B cell (primary cell): ENCODE measurements around the gene LMBR1L. TPM values are rescaled to one million over a fixed set of nuclear protein-coding genes. Genes with fewer than 3 reads are reported as not detected.

ENCODE experiments used
- ATAC-seq: fragments of 200-7000 bp; cut with Tn5 transposase; one replicate; pipeline ENCODE4 v1.10.0; 2021; ENCODE audit warnings: low read depth, mild to moderate bottlenecking, moderate number of reproducible peaks, moderate library complexity
- CTCF ChIA-PET: fragments of 350-600 bp; sonication (Branson Sonifier 250); formaldehyde crosslinking; loops from one replicate; lab custom pipeline; 2021; ENCODE audit warnings: antibody characterized with exemption, inconsistent platforms; lab: Charles Lee
- POLR2A ChIA-PET: fragments of 350-600 bp; sonication (Branson Sonifier 250); formaldehyde crosslinking; loops from one replicate; lab custom pipeline; 2021; ENCODE audit warnings: antibody characterized with exemption; lab: Charles Lee
- DNase-seq: peaks from one replicate; pipeline ENCODE4 v3.0.0; 2013
- H2AFZ ChIP-seq: 2 replicates; pipeline ENCODE4 v1.6.1; 2012; ENCODE audit warnings: mild to moderate bottlenecking, low read depth, low read length; ENCODE audit not compliant: insufficient read depth, poor library complexity, severe bottlenecking
- H3K27ac ChIP-seq, 2 donors: 1 replicate in 1 of 2; 2 replicates in 1 of 2; pipeline ENCODE4 v1.5.1; 2012 to 2013; ENCODE audit warnings: low read length in 2 of 2, mild to moderate bottlenecking in 2 of 2, moderate library complexity in 1 of 2
- H3K27me3 ChIP-seq, 4 experiments: fragments of 200-600 bp in 1 of 4; sonication (generic) in 1 of 4; replicated peaks in 1 of 4; 1 replicate in 2 of 4; 2 replicates in 2 of 4; pipeline versions ENCODE4 v1.6.1 to v1.7.0; 2013 to 2016; ENCODE audit warnings: low read length in 3 of 4, mild to moderate bottlenecking in 2 of 4, mixed read lengths in 1 of 4, moderate library complexity in 1 of 4; ENCODE audit not compliant: insufficient read depth in 4 of 4, control insufficient read depth in 3 of 4; ENCODE audit errors: control extremely low read depth in 1 of 4
- H3K36me3 ChIP-seq, 2 experiments: replicated peaks in 1 of 2; 1 replicate in 1 of 2; 2 replicates in 1 of 2; pipeline versions ENCODE4 v1.6.1 to v1.7.1; 2013; ENCODE audit warnings: low read length in 1 of 2; ENCODE audit not compliant: insufficient read depth in 2 of 2, control insufficient read depth in 1 of 2; ENCODE audit errors: control extremely low read depth in 1 of 2, extremely low read depth in 1 of 2
- H3K4me1 ChIP-seq, 2 donors: fragments of 200-600 bp in 1 of 2; sonication (generic) in 1 of 2; 1 replicate in 1 of 2; 2 replicates in 1 of 2; pipeline versions ENCODE4 v1.5.1 to v1.6.1; 2013 to 2017; ENCODE audit warnings: low read length in 2 of 2; ENCODE audit not compliant: control insufficient read depth in 2 of 2, insufficient read depth in 2 of 2
- H3K4me2 ChIP-seq: replicated peaks from 2 replicates; pipeline ENCODE3; 2012; ENCODE audit warnings: mild to moderate bottlenecking, low read depth, low read length; ENCODE audit not compliant: poor library complexity, severe bottlenecking
- H3K4me3 ChIP-seq, 5 experiments: fragments of 200-600 bp in 1 of 5; sonication (generic) in 1 of 5; 1 replicate in 3 of 5; 2 replicates in 2 of 5; pipeline versions ENCODE4 v1.5.1 to v1.7.0; 2011 to 2016; ENCODE audit warnings: low read length in 4 of 5, mild to moderate bottlenecking in 4 of 5, low read depth in 2 of 5, control low read depth in 1 of 5, moderate library complexity in 1 of 5; ENCODE audit not compliant: insufficient read depth in 1 of 5; ENCODE audit errors: control extremely low read depth in 1 of 5, extremely low read depth in 1 of 5
- H3K79me2 ChIP-seq: fragments of 200-600 bp; sonication (generic); one replicate; pipeline ENCODE4 v1.6.0; 2016; ENCODE audit warnings: low read length; ENCODE audit not compliant: control insufficient read depth, insufficient read depth
- H3K9ac ChIP-seq: fragments of 200-600 bp; sonication (generic); 2 replicates; pipeline ENCODE4 v1.6.1; 2017; ENCODE audit warnings: mild to moderate bottlenecking, low read length, moderate library complexity
- H3K9me3 ChIP-seq, 3 donors: one replicate each; pipeline versions ENCODE4 v1.6.1 to v1.7.1; 2013; ENCODE audit warnings: low read length in 2 of 3; ENCODE audit not compliant: control insufficient read depth in 2 of 3, insufficient read depth in 1 of 3; ENCODE audit errors: control extremely low read depth in 1 of 3
- H4K20me1 ChIP-seq: 2 replicates; pipeline ENCODE4 v1.6.0; 2012; ENCODE audit warnings: mild to moderate bottlenecking, low read length; ENCODE audit not compliant: insufficient read depth, control insufficient read depth, poor library complexity, severe bottlenecking
- H3K27ac Mint-ChIP-seq: one replicate; pipeline ENCODE4 v1.8.0; 2021; ENCODE audit warnings: mixed read lengths
- H3K27me3 Mint-ChIP-seq: one replicate; pipeline ENCODE4 v1.8.0; 2021; ENCODE audit warnings: mixed read lengths
- H3K4me1 Mint-ChIP-seq: one replicate; pipeline ENCODE4 v1.8.0; 2021; ENCODE audit warnings: mixed read lengths
- H3K4me3 Mint-ChIP-seq: one replicate; pipeline ENCODE4 v1.8.0; 2021; ENCODE audit warnings: mixed read lengths
- H3K9me3 Mint-ChIP-seq: one replicate; pipeline ENCODE4 v1.8.0; 2022; ENCODE audit warnings: mixed read lengths; ENCODE audit not compliant: insufficient read depth
- CTCF ChIP-seq: fragments of 200-600 bp; IDR thresholded peaks from one replicate; pipeline ENCODE4 v1.8.0; 2022; ENCODE audit warnings: antibody characterized with exemption, mild to moderate bottlenecking
- EZH2 ChIP-seq: IDR thresholded peaks from 2 replicates; pipeline ENCODE4 v1.6.1; 2012; ENCODE audit warnings: borderline replicate concordance, low read depth, mild to moderate bottlenecking, moderate library complexity, low read length; ENCODE audit not compliant: insufficient read depth, poor library complexity, severe bottlenecking
- WGBS: methylation state at CpG from one replicate; pipeline ENCODE4 v1.1.5; 2013; ENCODE audit warnings: missing lambda C conversion rate; ENCODE audit not compliant: insufficient coverage; 5-methylcytosine and 5-hydroxymethylcytosine counted together
- intact Hi-C: fragments of 100-400 bp; cut with micrococcal nuclease; formaldehyde crosslinking; loops from one replicate; pipeline ENCODE4 v1.10.0; 2022
- polyA plus RNA-seq: library from polyadenylated mRNA; depleted of rRNA; stranded (reverse); fragments of >200 nt; gene quantifications from 2 replicates; pipeline ENCODE4 v1.2.3, GENCODE V29; 2012
- total RNA-seq, 2 donors: library from RNA; stranded (reverse); fragments of 120-200 nt in 1 of 2; gene quantifications; 1 replicate in 1 of 2; 2 replicates in 1 of 2; pipeline versions ENCODE4 v1.2.3 to v1.2.4, GENCODE V29; 2013 to 2022

The LMBR1L gene
- total and polyA plus RNA-seq, 2 donors (not counting 1 experiment from before 2014, with no cell fraction given), result 133 to 187 TPM

- 38% methylated on average over 2 of the region's 3 CpGs for WGBS
- no peaks in the 10 kb centered on the region for H3K9me3 ChIP-seq
- Mint-ChIP-seq H3K9me3 (no peaks in the 10 kb centered on the region), H3K4me3 (no peak overlapping the region), H3K4me1 (peaks cover 36% of the 10 kb centered on the region), H3K27me3 (no peaks in the 10 kb centered on the region), H3K27ac (no peak overlapping the region)
- H3K27ac ChIP-seq, result no peak overlapping the region
- peaks cover 49% of the 10 kb centered on the region for H4K20me1 ChIP-seq
- DNase-seq, result no peak
- CTCF ChIA-PET, result interaction anchor here (0.7 to 17.6 kb wide), 8 partner anchors 7 to 129 kb away, joined by 3 to 193 read pairs (median 4); partner anchors contain the start of genes DHH and TUBA1B
- H3K36me3 ChIP-seq, result peaks cover 0 to 73% of the 10 kb centered on the region in 2 experiments
- H3K4me3 ChIP-seq, result no peak overlapping the region
- H3K79me2 ChIP-seq, result peaks cover 34% of the 10 kb centered on the region
- ATAC-seq, result no peak
- H3K9ac ChIP-seq, result no peak overlapping the region
- no peak overlapping the region for H2AFZ ChIP-seq
- peaks cover 11 to 15% of the 10 kb centered on the region in 2 donors for H3K4me1 ChIP-seq
- intact Hi-C loops, result no loop called here
- TF ChIP-seq EZH2, result no peak
- no peak for TF ChIP-seq CTCF
- H3K4me2 ChIP-seq, result no peak overlapping the region
- POLR2A ChIA-PET, result interaction anchor here (0.5 to 0.6 kb wide), 2 partner anchors 86 to 497 kb away, joined by 3 to 4 read pairs; no protein-coding TSS in a partner anchor
- H3K27me3 ChIP-seq, result no peaks in the 10 kb centered on the region
Measured at GRCh38 chr12:49104822-49105221, 5.8 kb downstream of the LMBR1L start.

- Histone ChIP-seq H3K36me3 (peaks cover 0 to 59% of the 10 kb centered on the region in 2 experiments), H3K4me2 (no peak overlapping the region), H3K4me3 (no peak overlapping the region), H3K27ac (no peak overlapping the region), H3K79me2 (peaks cover under 1% of the 10 kb centered on the region), H3K4me1 (no peaks in the 10 kb centered on the region), H2AFZ (no peak overlapping the region), H3K9ac (no peak overlapping the region), H3K27me3 (peaks cover 0 to under 1% (median 0%) of the 10 kb centered on the region in 4 experiments), H4K20me1 (peaks cover 36% of the 10 kb centered on the region), H3K9me3 (no peaks in the 10 kb centered on the region)
- intact Hi-C loops, result no loop called here
- peaks cover 2% of the 10 kb centered on the region for H3K4me1 Mint-ChIP-seq
- no CpG with 5 or more reads among the region's 6 CpGs for WGBS
- POLR2A ChIA-PET, result no interaction called here
- TF ChIP-seq CTCF, result no peak
- TF ChIP-seq EZH2, result no peak
- no peak overlapping the region for H3K27ac Mint-ChIP-seq
- no peak for DNase-seq
- CTCF ChIA-PET, result interaction anchor here (0.9 to 17.6 kb wide), 8 partner anchors 8 to 134 kb away, joined by 3 to 199 read pairs (median 34); partner anchors contain the start of genes LMBR1L and TUBA1B
- H3K27me3 Mint-ChIP-seq, result peaks cover 4% of the 10 kb centered on the region
- ATAC-seq, result no peak
- no peak overlapping the region for H3K4me3 Mint-ChIP-seq
- no peaks in the 10 kb centered on the region for H3K9me3 Mint-ChIP-seq
Measured at GRCh38 chr12:49100380-49100779, 10.3 kb downstream of the LMBR1L start.
